GM10266 (cell line): ENCODE measurements around the gene MEG3.

ENCODE experiments used
- DNase-seq: peaks from one replicate; pipeline ENCODE4 v3.0.0; 2012; ENCODE audit errors: extremely low spot score
- CTCF ChIP-seq: IDR thresholded peaks from 2 replicates; pipeline ENCODE4 v1.5.1; 2012; ENCODE audit warnings: mild to moderate bottlenecking, low read depth; ENCODE audit not compliant: control insufficient read depth, insufficient read depth; ENCODE audit errors: missing control alignments

Gene MEG3

DNA sequence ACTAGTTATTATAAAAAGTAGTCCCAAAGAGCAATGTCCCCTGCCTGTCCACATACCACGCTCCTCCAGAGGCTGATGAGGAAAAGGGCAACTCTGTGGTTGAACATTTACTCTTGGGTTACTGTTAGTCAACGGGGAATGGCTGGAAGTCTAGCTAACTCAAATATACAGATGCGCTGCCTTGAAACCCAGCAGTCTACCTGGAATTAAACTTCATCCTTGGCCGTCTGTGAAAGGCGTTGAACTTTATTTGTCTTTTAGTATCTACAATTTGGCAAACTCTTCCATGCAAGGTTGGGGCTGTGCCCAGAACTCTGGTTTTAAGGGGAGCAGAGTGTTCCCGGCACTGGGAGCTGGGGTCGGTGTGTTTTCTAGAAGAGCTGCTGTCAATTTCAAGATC, 3.9 kb upstream of the MEG3 start:
- no peak for DNase-seq
- TF ChIP-seq CTCF, result no peak

GRCh38 chr14:100822532-100823296, 3.2 kb upstream of the MEG3 start:
- no peak for DNase-seq
- TF ChIP-seq CTCF, result no peak

- no peak for TF ChIP-seq CTCF
- DNase-seq, result no peak
Observed at GRCh38 chr14:100823413-100824080, 2.4 kb upstream of the MEG3 start.

- TF ChIP-seq CTCF, result no peak
- DNase-seq, result no peak
Observed at GRCh38 chr14:100824091-100824551, 1.8 kb upstream of the MEG3 start.

DNA sequence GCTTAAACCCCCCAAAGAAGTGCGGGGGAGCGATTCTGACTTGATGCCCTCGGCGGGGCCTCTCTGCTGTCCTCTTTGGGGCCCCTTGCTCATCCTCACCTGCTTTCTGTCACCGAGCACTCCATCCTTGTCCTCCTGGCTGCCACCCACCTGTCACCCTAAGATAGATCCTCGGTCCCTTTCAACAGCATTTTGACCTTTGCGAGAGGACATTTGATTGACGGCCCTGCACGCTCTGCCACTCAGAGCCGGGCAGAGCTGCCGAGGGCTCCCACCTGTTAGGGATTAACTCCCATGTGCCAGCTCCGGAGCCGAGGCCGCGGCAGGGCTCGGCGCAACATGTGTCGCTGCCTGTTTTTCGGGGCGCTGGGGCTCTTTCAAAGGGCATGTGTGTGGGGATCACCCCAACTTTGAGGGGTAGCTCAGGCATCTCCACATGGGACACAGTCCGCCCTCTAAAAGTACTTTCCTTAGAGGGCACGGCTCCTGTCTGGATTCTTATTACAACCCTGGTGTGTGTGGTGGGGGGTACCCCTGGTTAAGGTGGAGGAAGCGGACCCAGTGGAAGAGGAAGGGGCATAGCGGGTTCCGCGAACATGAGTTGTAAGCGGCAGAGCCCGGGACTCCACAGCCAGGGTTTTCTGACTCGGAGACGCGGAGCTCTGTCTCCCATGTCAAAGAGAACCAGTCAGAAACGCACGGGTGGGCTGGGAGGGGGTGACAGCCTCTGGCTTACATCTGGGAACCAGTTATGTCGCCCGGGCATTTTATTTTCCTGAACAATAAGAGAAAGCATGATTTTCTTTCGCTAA, 811 bp upstream of the MEG3 start:
- TF ChIP-seq CTCF, result no peak
- DNase-seq, result no peak

- TF ChIP-seq CTCF, result no peak
- no peak for DNase-seq
Observed at GRCh38 chr14:100826391-100827100, 628 bp downstream of the MEG3 start.
